Skeletal muscle cell (primary cell): Measurements from ENCODE around the gene FARSB.
A peak's percentile ranks its signal among the peaks of the same experiment; 100 is the strongest.

Source experiments
- DNase-seq: peaks from one replicate; pipeline ENCODE4 v3.0.0-alpha.2; 2010; ENCODE audit warnings: low read depth
- H3K4me3 ChIP-seq: 2 replicates; pipeline ENCODE4 v1.5.1; 2011; ENCODE audit warnings: low read depth, mild to moderate bottlenecking, control low read depth, low read length, moderate library complexity

FARSB gene

GRCh38 chr2:222669353-222669752 is 13.5 kb upstream of the FARSB start:
- H3K4me3 ChIP-seq, result no peak overlapping the region
- DNase-seq, result no peak

GRCh38 chr2:222668494-222669154 is 12.7 kb upstream of the FARSB start:
- DNase-seq, result no peak

GRCh38 chr2:222663479-222663878 is 7.6 kb upstream of the FARSB start:
- no peak for DNase-seq
- H3K4me3 ChIP-seq, result no peak overlapping the region

More at GRCh38 chr2:222668494-222669154, 12.7 kb upstream of the FARSB start:
- H3K4me3 ChIP-seq, result no peak overlapping the region

- no peak for DNase-seq
- peak overlapping the region; percentile 96 for H3K4me3 ChIP-seq
Observed at GRCh38 chr2:222656526-222657446, 894 bp upstream of the FARSB start.

GRCh38 chr2:222653280-222653679 is 2.6 kb downstream of the FARSB start:
- H3K4me3 ChIP-seq, result no peak overlapping the region
- DNase-seq, result no peak

GRCh38 chr2:222652491-222653255 is 3.2 kb downstream of the FARSB start:
- DNase-seq, result no peak

GRCh38 chr2:222651718-222652418 is 4.0 kb downstream of the FARSB start:
- peak; percentile 5 for DNase-seq
- H3K4me3 ChIP-seq, result no peak overlapping the region

More at GRCh38 chr2:222652491-222653255, 3.2 kb downstream of the FARSB start:
- no peak overlapping the region for H3K4me3 ChIP-seq

- H3K4me3 ChIP-seq, result no peak overlapping the region
- no peak for DNase-seq
Observed at GRCh38 chr2:222649801-222650200, 6.1 kb downstream of the FARSB start.

GRCh38 chr2:222646008-222646407 is 9.9 kb downstream of the FARSB start:
- no peak overlapping the region for H3K4me3 ChIP-seq
- DNase-seq, result no peak

GRCh38 chr2:222643134-222643533 is 12.8 kb downstream of the FARSB start:
- H3K4me3 ChIP-seq, result no peak overlapping the region
- DNase-seq, result no peak

- no peak overlapping the region for H3K4me3 ChIP-seq
- no peak for DNase-seq
Observed at GRCh38 chr2:222641336-222641735, 14.6 kb downstream of the FARSB start.

GRCh38 chr2:222637067-222637466 is 18.8 kb downstream of the FARSB start:
- no peak overlapping the region for H3K4me3 ChIP-seq
- DNase-seq, result no peak

- DNase-seq, result no peak
- H3K4me3 ChIP-seq, result no peak overlapping the region
Observed at GRCh38 chr2:222635295-222635694, 20.6 kb downstream of the FARSB start.

- peak; percentile 20 for DNase-seq
- no peak overlapping the region for H3K4me3 ChIP-seq
Observed at GRCh38 chr2:222627764-222628163, 28.1 kb downstream of the FARSB start.

GRCh38 chr2:222623756-222624309 is 32.1 kb downstream of the FARSB start:
- no peak for DNase-seq
- H3K4me3 ChIP-seq, result no peak overlapping the region

- no peak overlapping the region for H3K4me3 ChIP-seq
- no peak for DNase-seq
Observed at GRCh38 chr2:222622910-222623309, 33.0 kb downstream of the FARSB start.

- no peak for DNase-seq
- no peak overlapping the region for H3K4me3 ChIP-seq
Observed at GRCh38 chr2:222621893-222622292, 34.0 kb downstream of the FARSB start.

- no peak overlapping the region for H3K4me3 ChIP-seq
- no peak for DNase-seq
Observed at GRCh38 chr2:222615320-222615719, 40.6 kb downstream of the FARSB start.

GRCh38 chr2:222613715-222614331 is 42.1 kb downstream of the FARSB start:
- DNase-seq, result no peak
- H3K4me3 ChIP-seq, result no peak overlapping the region
